CD4-positive, alpha-beta T cell treated with Interleukin-21 for 1 hour (primary cell): ENCODE results near the gene STX7.
"Not testable (repeated sequence)": the region's sequence is repeated elsewhere in the genome, so short reads cannot be mapped to it uniquely, and the experiment has no call there.

Experiments
- DNase-seq: peaks from one replicate; pipeline ENCODE4 v3.0.0-alpha.2; 2020

Gene STX7, protein sequence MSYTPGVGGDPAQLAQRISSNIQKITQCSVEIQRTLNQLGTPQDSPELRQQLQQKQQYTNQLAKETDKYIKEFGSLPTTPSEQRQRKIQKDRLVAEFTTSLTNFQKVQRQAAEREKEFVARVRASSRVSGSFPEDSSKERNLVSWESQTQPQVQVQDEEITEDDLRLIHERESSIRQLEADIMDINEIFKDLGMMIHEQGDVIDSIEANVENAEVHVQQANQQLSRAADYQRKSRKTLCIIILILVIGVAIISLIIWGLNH

GRCh38 chr6:132512638-132513632 lies at the start of gene STX7:
Gene STX7 (minus strand): TSS chr6:132513116. CDS start chr6:132503530, 9,586 bp downstream.
- DNase-seq, result peak; percentile 88

- DNase-seq, result not testable (repeated sequence)
Measured at GRCh38 chr6:132560087-132560486, 47.2 kb upstream of the STX7 start.

DNA sequence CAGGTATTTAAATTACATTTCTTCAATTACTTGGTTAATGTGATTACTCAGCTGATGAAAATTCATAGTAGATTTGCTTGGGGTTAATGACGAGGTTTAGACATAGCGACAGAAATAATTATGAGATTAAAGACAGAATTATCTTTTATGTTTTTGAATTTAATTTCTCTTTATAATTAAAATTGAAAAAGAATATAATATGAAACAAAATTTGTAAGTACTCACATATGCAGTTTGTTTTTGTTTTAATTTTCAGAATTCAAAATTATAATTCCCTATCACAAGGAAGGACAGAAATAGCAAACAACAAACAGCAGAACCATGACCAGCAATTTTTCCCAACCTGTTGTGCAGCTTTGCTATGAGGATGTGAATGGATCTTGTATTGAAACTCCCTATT lies 39.5 kb upstream of the STX7 start, which contains the start of gene TAAR8:
Gene TAAR8, plus strand, starts transcription at position 301 of the 400 bp plus-strand sequence. Its CDS starts 21 bp downstream, at position 322.
- DNase-seq, result no peak

DNA sequence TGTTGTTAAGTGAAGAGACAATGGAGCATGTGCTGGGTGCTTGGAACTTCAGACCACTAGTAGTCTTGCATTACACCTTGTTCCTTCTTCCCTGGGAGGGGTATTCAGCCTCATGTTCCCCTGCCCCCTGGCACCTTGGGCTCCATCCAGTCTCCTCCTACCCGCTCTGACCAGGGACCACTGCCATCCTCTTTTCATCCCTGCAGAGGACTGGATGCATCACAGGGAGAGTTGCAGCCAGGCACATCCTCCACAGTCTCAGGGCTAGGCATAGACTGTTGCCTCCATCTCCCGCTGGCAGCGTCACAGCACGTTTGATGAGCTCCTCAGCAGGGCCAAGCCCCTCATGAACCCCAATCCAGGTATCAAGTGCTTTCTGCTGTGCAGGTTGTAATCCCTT lies 38.3 kb upstream of the STX7 start:
- no peak for DNase-seq

DNA sequence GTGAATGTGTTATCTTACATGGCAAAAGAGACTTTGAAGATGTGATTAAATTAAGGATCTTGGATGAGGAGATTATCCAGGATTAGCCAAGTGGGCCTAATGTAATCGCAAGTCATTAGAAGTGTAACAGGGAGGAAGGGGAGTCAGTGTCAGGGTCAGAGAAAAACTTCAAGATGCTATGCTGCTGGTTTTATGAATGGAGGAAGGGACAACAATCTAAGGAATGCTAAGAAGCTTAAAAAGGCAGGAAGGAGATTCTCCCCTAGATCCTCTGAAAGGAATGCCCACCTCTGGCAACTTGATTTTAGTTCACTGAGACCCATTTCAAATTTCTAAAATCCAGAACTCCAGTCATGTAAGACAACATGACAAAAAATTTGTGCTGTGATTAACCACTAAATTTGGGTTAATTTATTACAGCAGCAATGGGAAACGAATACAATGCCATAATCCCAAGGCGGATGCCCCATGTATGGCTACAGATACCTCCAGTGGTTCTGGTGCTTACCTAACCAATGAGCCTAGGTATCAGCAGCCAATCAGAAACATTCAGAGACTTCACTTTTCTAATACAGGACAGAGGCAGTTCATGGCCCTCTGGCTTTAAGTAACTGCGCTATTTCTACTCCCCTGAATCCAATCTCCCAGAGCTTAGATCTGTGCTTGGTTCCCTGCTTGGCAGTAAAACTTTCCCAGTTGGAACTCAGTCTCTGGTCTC lies 36.0 kb upstream of the STX7 start:
- no peak for DNase-seq

- DNase-seq, result no peak
Measured at GRCh38 chr6:132544826-132545225, 31.9 kb upstream of the STX7 start.

GRCh38 chr6:132537977-132538376 lies 25.1 kb upstream of the STX7 start, which contains the start of gene TAAR9:
Gene TAAR9 (plus strand): TSS chr6:132538277. CDS start chr6:132538290, 13 bp downstream.
- DNase-seq, result no peak

GRCh38 chr6:132537145-132537544 lies 24.2 kb upstream of the STX7 start:
- DNase-seq, result no peak

DNA sequence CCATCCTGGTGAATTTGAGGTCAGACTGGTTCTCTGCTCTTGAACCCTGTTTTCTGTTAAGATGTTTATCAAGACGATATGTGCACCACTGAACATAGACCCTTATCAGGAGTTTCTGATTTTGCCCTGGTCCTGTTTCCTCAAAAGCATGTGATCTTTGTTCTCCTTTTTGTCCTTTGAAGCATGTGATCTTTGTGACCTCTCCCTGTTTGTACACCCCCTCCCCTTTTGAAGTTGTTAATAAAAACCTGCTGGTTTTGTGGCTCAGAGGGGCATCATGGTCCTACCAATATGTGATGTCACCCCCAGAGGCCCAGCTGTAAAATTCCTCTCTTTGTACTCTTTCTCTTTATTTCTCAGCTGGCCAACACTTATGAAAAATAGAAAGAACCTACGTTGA lies 21.6 kb upstream of the STX7 start:
- not testable (repeated sequence) for DNase-seq

DNA sequence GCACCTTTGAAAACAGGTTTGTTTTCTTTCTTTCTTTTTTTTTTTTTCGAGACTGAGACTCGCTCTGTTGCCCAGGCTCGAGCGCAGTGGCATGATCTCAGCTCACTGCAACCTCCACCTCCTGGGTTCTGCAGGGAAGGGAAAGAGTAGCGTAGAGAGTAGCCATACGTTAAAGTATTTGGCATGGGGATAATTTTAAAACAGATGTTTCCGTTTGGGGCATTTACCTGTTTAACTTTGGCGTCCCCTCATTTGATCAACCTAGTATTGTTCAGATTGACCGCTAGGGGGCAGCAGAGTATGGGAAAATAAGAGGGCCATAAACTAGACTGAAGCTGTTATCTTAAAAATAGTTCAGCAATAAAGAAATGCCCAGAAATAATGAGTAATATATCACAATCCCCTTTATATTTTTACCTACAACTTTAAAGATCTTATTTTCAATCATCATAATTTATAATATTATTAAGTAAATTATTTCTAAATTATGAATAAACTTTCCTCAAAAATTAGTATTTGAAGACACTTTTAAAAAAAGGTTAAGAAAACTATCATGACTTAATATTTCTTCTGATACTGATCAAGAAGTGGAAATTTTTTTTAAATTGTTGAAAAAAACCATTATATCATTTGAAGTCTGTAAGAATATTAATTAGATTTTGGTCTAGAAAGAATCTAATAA lies 17.5 kb upstream of the STX7 start:
- DNase-seq, result peak; percentile 68

- DNase-seq, result no peak
Measured at GRCh38 chr6:132527791-132528190, 14.9 kb upstream of the STX7 start.

GRCh38 chr6:132526461-132526860 lies 13.5 kb upstream of the STX7 start:
- no peak for DNase-seq

- no peak for DNase-seq
Measured at GRCh38 chr6:132525866-132526265, 12.9 kb upstream of the STX7 start.

GRCh38 chr6:132524646-132525045 lies 11.7 kb upstream of the STX7 start:
- DNase-seq, result no peak

- no peak for DNase-seq
Measured at GRCh38 chr6:132520953-132521352, 8.0 kb upstream of the STX7 start.

- no peak for DNase-seq
Measured at GRCh38 chr6:132515386-132515785, 2.5 kb upstream of the STX7 start.

- DNase-seq, result no peak
Measured at GRCh38 chr6:132513831-132514545, 1.1 kb upstream of the STX7 start.

DNA sequence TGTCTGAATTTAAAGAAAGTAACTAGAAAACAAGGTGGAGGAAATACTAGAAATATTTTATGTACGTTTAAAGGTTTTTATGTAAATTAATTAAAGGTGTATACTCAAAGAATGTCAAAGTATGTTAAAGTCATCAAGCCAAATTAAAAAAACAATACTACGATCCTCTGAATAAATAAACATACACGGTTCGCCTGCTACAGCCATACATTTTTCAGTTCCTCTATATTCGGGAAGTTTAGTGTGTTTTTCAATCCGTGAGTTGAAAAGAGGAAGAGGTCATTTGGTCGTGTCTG lies 626 bp downstream of the STX7 start:
- DNase-seq, result no peak

- no peak for DNase-seq
Measured at GRCh38 chr6:132511831-132512220, 1.1 kb downstream of the STX7 start.

GRCh38 chr6:132511210-132511830 lies 1.6 kb downstream of the STX7 start:
- no peak for DNase-seq
